ENCODE measurements around the gene PAWR.

DNA sequence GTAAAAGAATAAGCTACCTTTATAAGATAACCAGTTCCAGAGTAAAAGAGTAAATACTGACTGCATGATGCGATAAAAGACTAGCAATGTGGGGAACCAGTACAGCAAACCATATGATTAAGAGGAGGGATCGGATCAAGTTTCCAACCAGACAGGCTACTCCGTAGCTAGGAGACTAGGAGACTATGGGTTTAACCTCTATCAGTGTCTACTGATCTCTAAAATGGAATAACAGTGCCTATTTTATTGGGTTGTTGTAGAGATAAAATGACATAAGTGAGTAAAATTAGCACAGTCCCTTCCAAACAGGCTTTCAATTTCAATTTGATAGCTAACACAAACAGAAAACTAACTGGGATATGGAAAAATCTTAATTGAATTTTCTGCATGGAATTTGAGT lies 76.0 kb downstream of the PAWR start:
- no peak for TF ChIP-seq PRPF4 (IDR thresholded peaks at IDR 0.05; ENCODE audit: low read depth, low read length, poor library complexity, severe bottlenecking)
- no peak for TF ChIP-seq ZMYM2 (CRISPR knock-in tag; IDR thresholded peaks at IDR 0.05)
- TF ChIP-seq THRA (CRISPR knock-in tag; IDR thresholded peaks at IDR 0.05; ENCODE audit: borderline replicate concordance), result no peak
- no peak for TF ChIP-seq RARG (CRISPR knock-in tag; IDR thresholded peaks at IDR 0.05; ENCODE audit: low read depth)
- TF ChIP-seq, protein P1, sequence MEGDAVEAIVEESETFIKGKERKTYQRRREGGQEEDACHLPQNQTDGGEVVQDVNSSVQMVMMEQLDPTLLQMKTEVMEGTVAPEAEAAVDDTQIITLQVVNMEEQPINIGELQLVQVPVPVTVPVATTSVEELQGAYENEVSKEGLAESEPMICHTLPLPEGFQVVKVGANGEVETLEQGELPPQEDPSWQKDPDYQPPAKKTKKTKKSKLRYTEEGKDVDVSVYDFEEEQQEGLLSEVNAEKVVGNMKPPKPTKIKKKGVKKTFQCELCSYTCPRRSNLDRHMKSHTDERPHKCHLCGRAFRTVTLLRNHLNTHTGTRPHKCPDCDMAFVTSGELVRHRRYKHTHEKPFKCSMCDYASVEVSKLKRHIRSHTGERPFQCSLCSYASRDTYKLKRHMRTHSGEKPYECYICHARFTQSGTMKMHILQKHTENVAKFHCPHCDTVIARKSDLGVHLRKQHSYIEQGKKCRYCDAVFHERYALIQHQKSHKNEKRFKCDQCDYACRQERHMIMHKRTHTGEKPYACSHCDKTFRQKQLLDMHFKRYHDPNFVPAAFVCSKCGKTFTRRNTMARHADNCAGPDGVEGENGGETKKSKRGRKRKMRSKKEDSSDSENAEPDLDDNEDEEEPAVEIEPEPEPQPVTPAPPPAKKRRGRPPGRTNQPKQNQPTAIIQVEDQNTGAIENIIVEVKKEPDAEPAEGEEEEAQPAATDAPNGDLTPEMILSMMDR (CRISPR knock-in tag; IDR thresholded peaks at IDR 0.05), result no peak
- no peak for TF ChIP-seq YY1 (IDR thresholded peaks at IDR 0.05; ENCODE audit: insufficient read depth, insufficient replicate concordance, low read depth, low read length)
- no peak for TF ChIP-seq WIZ (CRISPR knock-in tag; IDR thresholded peaks at IDR 0.05)
- no peak for TF ChIP-seq FIP1L1 (IDR thresholded peaks at IDR 0.05; ENCODE audit: borderline replicate concordance, insufficient read depth, low read depth, low read length)
- TF ChIP-seq CREM (IDR thresholded peaks at IDR 0.05), result no peak
- no peak for TF ChIP-seq CREM (CRISPR knock-in tag; IDR thresholded peaks at IDR 0.05)
- TF ChIP-seq NCOA5 (CRISPR knock-in tag; IDR thresholded peaks at IDR 0.05), result no peak
- no peak for TF ChIP-seq POLR2A (IDR thresholded peaks at IDR 0.05; ENCODE audit: insufficient read depth in 1 of 2, low read depth in 2 of 2, low read length in 2 of 2)
- TF ChIP-seq SRSF9 (IDR thresholded peaks at IDR 0.05; ENCODE audit: borderline replicate concordance, insufficient read depth, low read depth, low read length, poor library complexity, severe bottlenecking), result no peak
- no peak for TF ChIP-seq SP4 (CRISPR knock-in tag; IDR thresholded peaks at IDR 0.05)
